ENCODE results near the gene SLC34A1.

- TF ChIP-seq POLR2A (IDR thresholded peaks at IDR 0.05) (no peak), CTCF (IDR thresholded peaks at IDR 0.05 in 4 of 5, conservative IDR thresholded peaks at IDR 0.05 in 1 of 5) (no peak)
Measured at GRCh38 chr5:177377851-177378776, 6.1 kb upstream of the SLC34A1 start.
